NCI-H128 (cell line): ENCODE measurements around the gene GOSR2.
"Not testable (repeated sequence)": the region's sequence is repeated elsewhere in the genome, so short reads cannot be mapped to it uniquely, and the experiment has no call there.

Experiments
- DNase-seq: peaks from one replicate; lab custom pipeline; 2025; ENCODE audit not compliant: unreplicated experiment; lab: John Stamatoyannopoulos, UW

GOSR2 gene

DNA sequence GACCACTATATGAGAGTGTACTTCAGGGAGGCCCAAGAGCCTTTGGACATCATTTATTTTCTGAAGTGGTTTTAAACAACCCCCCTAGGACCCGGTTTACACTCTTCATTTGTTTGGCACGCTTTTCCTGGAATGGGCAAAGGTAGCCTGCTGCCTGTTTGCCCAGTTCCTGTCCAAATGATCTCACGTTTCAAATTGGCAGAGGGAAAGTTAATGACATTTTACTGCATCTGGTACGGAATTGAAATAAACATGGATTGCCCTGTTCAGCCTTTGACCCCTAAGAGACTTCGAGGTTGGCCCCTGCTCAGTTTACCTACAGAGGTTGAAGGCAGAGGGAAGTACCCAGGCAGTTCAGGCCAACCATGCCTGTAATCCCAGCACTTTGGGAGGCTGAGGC is 61.9 kb downstream of the GOSR2 start:
- no peak for DNase-seq

DNA sequence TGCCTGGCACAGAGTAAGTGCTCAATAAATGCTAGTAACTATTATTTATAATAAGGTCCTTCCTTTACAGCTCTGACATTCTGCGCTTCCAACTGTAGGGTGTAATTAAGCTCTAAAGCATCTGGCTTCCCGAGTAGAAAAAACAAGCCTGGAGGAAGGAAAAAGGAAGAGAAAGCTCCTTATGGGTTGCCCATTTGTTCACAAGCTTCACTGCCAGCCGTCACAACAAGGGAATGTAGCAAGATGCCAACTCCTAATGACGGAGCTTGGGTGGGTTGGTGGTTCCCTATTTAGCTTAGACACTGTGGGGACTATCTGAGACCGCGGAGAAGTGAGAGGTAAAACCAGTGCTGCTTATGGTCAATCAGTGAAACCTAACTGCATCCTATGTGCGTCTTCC is 63.4 kb downstream of the GOSR2 start:
- DNase-seq = no peak

DNA sequence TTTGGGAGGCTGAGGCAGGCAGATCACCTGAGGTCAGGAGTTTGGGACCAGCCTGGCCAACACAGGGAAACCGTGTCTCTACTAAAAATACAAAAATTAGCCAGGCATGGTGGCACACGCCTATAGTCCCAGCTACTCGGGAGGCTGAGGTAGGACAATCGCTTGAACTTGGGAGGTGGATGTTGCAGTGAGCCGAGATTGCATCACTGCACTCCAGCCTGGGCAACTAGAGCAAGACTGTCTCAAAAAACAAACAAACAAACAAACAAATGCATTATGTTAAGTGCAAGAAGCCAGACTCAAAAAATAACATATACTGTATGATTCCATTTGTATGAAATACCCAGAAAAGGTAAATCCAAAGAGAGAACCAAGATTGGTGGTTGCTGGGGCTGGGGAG is 65.0 kb downstream of the GOSR2 start:
- DNase-seq = not testable (repeated sequence)

DNA sequence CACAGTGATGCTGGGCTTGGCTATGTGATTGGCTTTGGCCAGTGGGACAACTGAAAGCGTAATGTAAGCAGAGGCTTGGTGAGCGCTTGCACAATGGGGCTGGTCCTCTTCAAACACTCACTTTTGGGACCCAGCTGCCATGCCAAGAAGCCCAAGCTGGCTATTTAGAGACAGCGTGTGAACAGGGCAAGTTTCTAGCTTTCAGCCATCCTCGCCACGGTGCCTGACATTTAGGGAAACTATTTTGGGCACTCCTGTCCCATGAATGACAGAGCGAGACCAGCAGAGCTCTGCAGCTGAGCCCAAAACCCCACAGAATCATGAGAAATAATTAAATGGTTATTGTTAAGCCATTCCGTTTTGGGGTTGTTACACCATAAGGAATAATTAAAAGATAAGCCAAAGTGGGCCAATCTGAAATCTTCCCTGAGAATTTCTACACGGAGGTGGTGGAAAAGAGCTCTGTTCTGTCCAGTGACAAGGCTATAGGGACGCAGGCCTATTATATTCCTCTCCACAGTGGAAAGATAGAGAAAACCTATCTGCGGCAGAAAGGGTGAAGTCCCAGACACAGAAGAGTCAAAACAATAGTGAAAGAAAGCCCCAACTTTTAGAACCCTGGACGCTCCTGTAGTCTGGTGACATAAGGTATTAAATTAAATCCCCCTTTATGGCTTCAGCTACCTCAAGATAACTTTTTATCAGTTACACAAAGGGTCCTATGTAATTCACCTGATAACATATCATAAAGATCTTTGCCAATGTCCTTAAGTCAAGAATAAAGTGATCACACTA is 66.9 kb downstream of the GOSR2 start:
- DNase-seq = no peak

DNA sequence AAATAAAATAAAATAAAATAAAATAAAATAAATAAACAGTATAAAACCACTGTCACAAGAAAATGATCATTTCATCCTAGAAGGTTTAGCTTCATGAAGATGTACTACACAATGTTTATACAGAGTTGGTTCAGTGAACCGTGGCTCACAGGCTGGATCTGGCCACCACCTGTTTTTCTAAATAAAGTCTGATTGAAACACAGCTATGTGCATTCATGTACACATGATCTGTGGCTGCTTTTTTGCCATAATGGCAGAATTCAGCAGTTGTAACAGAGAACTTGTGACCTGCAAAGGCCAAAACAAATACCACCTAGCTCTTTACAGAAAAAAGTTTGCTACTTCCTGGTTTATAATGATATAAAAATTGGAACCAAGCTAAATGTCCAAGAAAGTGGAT is 68.7 kb downstream of the GOSR2 start:
- DNase-seq = no peak
